Activated CD4-positive, alpha-beta T cell treated with anti-CD3 and anti-CD28 coated beads for 36 hours (primary cell): ENCODE measurements around the gene SHC3. TPM values are rescaled to one million over a fixed set of nuclear protein-coding genes. Genes with fewer than 3 reads are reported as not detected.

Experiments
- ATAC-seq: fragments of 200-7000 bp; cut with Tn5 transposase; one replicate; pipeline ENCODE4 v1.10.0; 2021; ENCODE audit warnings: mild to moderate bottlenecking, moderate library complexity
- CTCF ChIA-PET: fragments of 350-600 bp; sonication (Branson Sonifier 250); formaldehyde crosslinking; loops from one replicate; lab custom pipeline; 2021; ENCODE audit warnings: antibody characterized with exemption; lab: Charles Lee
- POLR2A ChIA-PET: fragments of 350-600 bp; sonication (Branson Sonifier 250); formaldehyde crosslinking; loops from one replicate; lab custom pipeline; 2021; ENCODE audit warnings: antibody characterized with exemption, inconsistent platforms; lab: Charles Lee
- DNase-seq: peaks from one replicate; pipeline ENCODE4 v3.0.0-alpha.2; 2020
- H3K27ac Mint-ChIP-seq: one replicate; pipeline ENCODE4 v1.8.0; 2021; ENCODE audit warnings: mixed read lengths
- H3K27me3 Mint-ChIP-seq: one replicate; pipeline ENCODE4 v1.8.0; 2021; ENCODE audit warnings: mixed read lengths
- H3K36me3 Mint-ChIP-seq: one replicate; pipeline ENCODE4 v1.8.0; 2021; ENCODE audit warnings: low read depth, mixed read lengths
- H3K4me1 Mint-ChIP-seq: one replicate; pipeline ENCODE4 v1.8.0; 2021; ENCODE audit warnings: mixed read lengths
- H3K4me3 Mint-ChIP-seq: one replicate; pipeline ENCODE4 v1.8.0; 2021; ENCODE audit warnings: mild to moderate bottlenecking, moderate library complexity, mixed read lengths
- H3K9me3 Mint-ChIP-seq: one replicate; pipeline ENCODE4 v1.8.0; 2021; ENCODE audit warnings: low read depth, mixed read lengths
- intact Hi-C, 2 experiments: fragments of 100-400 bp; cut with DNase I in 1 of 2; cut with micrococcal nuclease in 1 of 2; formaldehyde crosslinking; loops; one replicate each; pipeline versions ENCODE4 v1.14.2 to v1.15.1; 2022 to 2024; cut with DNase I, micrococcal nuclease
- total RNA-seq, 2 experiments: library from RNA; stranded (reverse); gene quantifications; one replicate each; pipeline ENCODE4 v1.2.3, GENCODE V29; 2021

The SHC3 gene
- total RNA-seq, 2 experiments from 2014 or later: not detected

GRCh38 chr9:89005323-89005722 is 173.3 kb downstream of the SHC3 start:
- Mint-ChIP-seq H3K9me3 (no peaks in the 10 kb centered on the region), H3K4me1 (peaks cover 5% of the 10 kb centered on the region), H3K27me3 (peaks cover 15% of the 10 kb centered on the region), H3K4me3 (no peak overlapping the region), H3K36me3 (no peaks in the 10 kb centered on the region), H3K27ac (no peak overlapping the region)
- POLR2A ChIA-PET: no interaction called here
- intact Hi-C loops: loop anchor here in 1 of 2 experiments (5.0 to 10.0 kb wide), 2 partner anchors 272 to 341 kb away; no protein-coding TSS in a partner anchor
- DNase-seq: no peak
- no peak for ATAC-seq
- CTCF ChIA-PET: interaction anchor here (0.7 to 1.0 kb wide), 4 partner anchors 15 to 285 kb away, joined by 3 read pairs; no protein-coding TSS in a partner anchor

GRCh38 chr9:89002987-89003386 is 175.6 kb downstream of the SHC3 start:
- intact Hi-C loops: loop anchor here (5.0 to 10.0 kb wide), 4 partner anchors 261 to 1051 kb away; no protein-coding TSS in a partner anchor
- peaks cover 5% of the 10 kb centered on the region for H3K4me1 Mint-ChIP-seq
- H3K9me3 Mint-ChIP-seq: no peaks in the 10 kb centered on the region
- ATAC-seq (no peak), DNase-seq (no peak)
- H3K4me3 Mint-ChIP-seq: no peak overlapping the region
- H3K27me3 Mint-ChIP-seq: peaks cover 15% of the 10 kb centered on the region
- no peak overlapping the region for H3K27ac Mint-ChIP-seq
- ChIA-PET CTCF (no interaction called here), POLR2A (no interaction called here)
- H3K36me3 Mint-ChIP-seq: no peaks in the 10 kb centered on the region

- ChIA-PET CTCF (interaction anchor here (0.7 kb wide), 1 partner anchor 855 kb away, joined by 3 read pairs; no protein-coding TSS in a partner anchor), POLR2A (no interaction called here)
- ATAC-seq: no peak
- no peak for DNase-seq
- Mint-ChIP-seq H3K9me3 (no peaks in the 10 kb centered on the region), H3K36me3 (no peaks in the 10 kb centered on the region), H3K4me3 (no peak overlapping the region), H3K27me3 (peaks cover 15% of the 10 kb centered on the region), H3K27ac (no peak overlapping the region), H3K4me1 (peaks cover 5% of the 10 kb centered on the region)
- intact Hi-C loops: loop anchor here (1.0 to 10.0 kb wide), 7 partner anchors 260 to 1050 kb away; no protein-coding TSS in a partner anchor
Observed at GRCh38 chr9:89001917-89002540, 176.6 kb downstream of the SHC3 start.

- CTCF ChIA-PET: interaction anchor here (0.7 to 1.5 kb wide), 15 partner anchors 8 to 854 kb away, joined by 3 to 8 read pairs (median 3); no protein-coding TSS in a partner anchor
- ATAC-seq: peak; percentile 71
Observed at GRCh38 chr9:89000973-89001916, 177.4 kb downstream of the SHC3 start.

GRCh38 chr9:89000371-89000781 is 178.2 kb downstream of the SHC3 start:
- ATAC-seq (no peak), DNase-seq (no peak)
- ChIA-PET POLR2A (no interaction called here), CTCF (interaction anchor here (0.8 to 1.5 kb wide), 9 partner anchors 12 to 416 kb away, joined by 3 to 8 read pairs (median 4); no protein-coding TSS in a partner anchor)
- H3K9me3 Mint-ChIP-seq: no peaks in the 10 kb centered on the region
- H3K27ac Mint-ChIP-seq: no peak overlapping the region
- no peaks in the 10 kb centered on the region for H3K36me3 Mint-ChIP-seq
- H3K4me3 Mint-ChIP-seq: no peak overlapping the region
- intact Hi-C loops: loop anchor here (5.0 to 10.0 kb wide), 4 partner anchors 258 to 1048 kb away; no protein-coding TSS in a partner anchor
- H3K4me1 Mint-ChIP-seq: peaks cover 5% of the 10 kb centered on the region
- H3K27me3 Mint-ChIP-seq: peaks cover 16% of the 10 kb centered on the region

More at GRCh38 chr9:89000973-89001916, 177.4 kb downstream of the SHC3 start:
- peaks cover 5% of the 10 kb centered on the region for H3K4me1 Mint-ChIP-seq
- intact Hi-C loops: loop anchor here (1.0 to 10.0 kb wide), 7 partner anchors 259 to 1049 kb away; no protein-coding TSS in a partner anchor
- POLR2A ChIA-PET: no interaction called here
- DNase-seq: peak; percentile 92
- H3K9me3 Mint-ChIP-seq: no peaks in the 10 kb centered on the region
- no peak overlapping the region for H3K4me3 Mint-ChIP-seq
- H3K36me3 Mint-ChIP-seq: no peaks in the 10 kb centered on the region
- no peak overlapping the region for H3K27ac Mint-ChIP-seq
- H3K27me3 Mint-ChIP-seq: peaks cover 16% of the 10 kb centered on the region

GRCh38 chr9:88998911-88999310 is 179.7 kb downstream of the SHC3 start:
- DNase-seq (no peak), ATAC-seq (no peak)
- H3K27ac Mint-ChIP-seq: no peak overlapping the region
- peaks cover 5% of the 10 kb centered on the region for H3K4me1 Mint-ChIP-seq
- ChIA-PET POLR2A (no interaction called here), CTCF (interaction anchor here (0.6 to 0.7 kb wide), 2 partner anchors 273 to 672 kb away, joined by 3 read pairs; no protein-coding TSS in a partner anchor)
- H3K27me3 Mint-ChIP-seq: peaks cover 22% of the 10 kb centered on the region
- no peak overlapping the region for H3K4me3 Mint-ChIP-seq
- H3K9me3 Mint-ChIP-seq: no peaks in the 10 kb centered on the region
- intact Hi-C loops: loop anchor here in 1 of 2 experiments (10.0 kb wide), 1 partner anchor 1024 kb away; the partner anchor contains the start of gene CDK20
- H3K36me3 Mint-ChIP-seq: no peaks in the 10 kb centered on the region

- DNase-seq (no peak), ATAC-seq (no peak)
- intact Hi-C loops: loop anchor here in 1 of 2 experiments (10.0 kb wide), 1 partner anchor 1024 kb away; the partner anchor contains the start of gene CDK20
- ChIA-PET POLR2A (no interaction called here), CTCF (interaction anchor here (0.6 to 0.7 kb wide), 3 partner anchors 272 to 672 kb away, joined by 3 read pairs; no protein-coding TSS in a partner anchor)
- Mint-ChIP-seq H3K4me1 (peaks cover 5% of the 10 kb centered on the region), H3K4me3 (no peak overlapping the region), H3K27me3 (peaks cover 26% of the 10 kb centered on the region), H3K36me3 (no peaks in the 10 kb centered on the region), H3K9me3 (no peaks in the 10 kb centered on the region), H3K27ac (no peak overlapping the region)
Observed at GRCh38 chr9:88998503-88998902, 180.1 kb downstream of the SHC3 start.

GRCh38 chr9:88997646-88998045 is 181.0 kb downstream of the SHC3 start:
- Mint-ChIP-seq H3K4me3 (no peak overlapping the region), H3K4me1 (peaks cover 5% of the 10 kb centered on the region), H3K36me3 (no peaks in the 10 kb centered on the region), H3K27ac (no peak overlapping the region), H3K9me3 (no peaks in the 10 kb centered on the region), H3K27me3 (peaks cover 32% of the 10 kb centered on the region)
- no peak for ATAC-seq
- POLR2A ChIA-PET: no interaction called here
- DNase-seq: no peak
- intact Hi-C loops: loop anchor here in 1 of 2 experiments (10.0 kb wide), 1 partner anchor 1023 kb away; the partner anchor contains the start of gene CDK20
- CTCF ChIA-PET: no interaction called here

GRCh38 chr9:88996921-88997235 is 181.7 kb downstream of the SHC3 start:
- H3K27me3 Mint-ChIP-seq: peaks cover 31% of the 10 kb centered on the region
- ChIA-PET POLR2A (no interaction called here), CTCF (no interaction called here)
- no peaks in the 10 kb centered on the region for H3K36me3 Mint-ChIP-seq
- H3K9me3 Mint-ChIP-seq: no peaks in the 10 kb centered on the region
- H3K4me1 Mint-ChIP-seq: peaks cover 7% of the 10 kb centered on the region
- no peak for ATAC-seq
- no peak overlapping the region for H3K4me3 Mint-ChIP-seq
- intact Hi-C loops: loop anchor here in 1 of 2 experiments (10.0 kb wide), 1 partner anchor 1022 kb away; the partner anchor contains the start of gene CDK20
- no peak for DNase-seq
- no peak overlapping the region for H3K27ac Mint-ChIP-seq

GRCh38 chr9:88996046-88996920 is 182.3 kb downstream of the SHC3 start:
- POLR2A ChIA-PET: no interaction called here
- Mint-ChIP-seq H3K27me3 (peaks cover 29% of the 10 kb centered on the region), H3K4me3 (no peak overlapping the region)

More at GRCh38 chr9:88996046-88996920, 182.3 kb downstream of the SHC3 start:
- Mint-ChIP-seq H3K36me3 (no peaks in the 10 kb centered on the region), H3K9me3 (no peaks in the 10 kb centered on the region), H3K4me1 (peaks cover 9% of the 10 kb centered on the region), H3K27ac (no peak overlapping the region)
- CTCF ChIA-PET: no interaction called here
- DNase-seq (no peak), ATAC-seq (no peak)
- intact Hi-C loops: loop anchor here in 1 of 2 experiments (10.0 kb wide), 1 partner anchor 1021 kb away; the partner anchor contains the start of gene CDK20
